Stimulated activated CD4-positive, alpha-beta T cell treated with anti-CD3 and anti-CD28 coated beads, Interleukin-2, amount 100 ng/mL, for 48 hours (primary cell): ENCODE results near the gene RFFL.
"Not testable (repeated sequence)": the region's sequence is repeated elsewhere in the genome, so short reads cannot be mapped to it uniquely, and the experiment has no call there.

ENCODE experiments used
- DNase-seq, 2 donors: peaks; one replicate each; pipeline ENCODE4 v3.0.0-alpha.2; 2020

RFFL gene

DNA sequence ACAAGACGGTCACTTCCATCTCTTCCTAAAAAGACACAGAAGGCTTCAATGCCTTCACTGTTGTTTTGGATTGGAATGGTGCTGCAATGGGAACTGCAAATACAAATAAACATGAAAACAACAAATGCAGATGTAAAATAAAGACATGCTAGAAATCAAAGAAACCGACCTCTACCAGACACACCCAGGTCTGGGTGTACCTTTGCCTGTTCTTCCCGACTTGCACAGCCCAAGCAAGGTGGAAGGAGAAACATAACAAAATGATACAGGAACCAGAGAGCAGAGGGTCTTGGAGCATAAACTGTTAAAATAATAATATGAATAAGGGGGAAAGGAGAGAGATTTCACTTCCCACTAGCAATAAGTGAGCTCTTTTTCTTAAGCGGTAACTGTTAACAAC lies 17.3 kb downstream of the RFFL start:
- DNase-seq = no peak

DNA sequence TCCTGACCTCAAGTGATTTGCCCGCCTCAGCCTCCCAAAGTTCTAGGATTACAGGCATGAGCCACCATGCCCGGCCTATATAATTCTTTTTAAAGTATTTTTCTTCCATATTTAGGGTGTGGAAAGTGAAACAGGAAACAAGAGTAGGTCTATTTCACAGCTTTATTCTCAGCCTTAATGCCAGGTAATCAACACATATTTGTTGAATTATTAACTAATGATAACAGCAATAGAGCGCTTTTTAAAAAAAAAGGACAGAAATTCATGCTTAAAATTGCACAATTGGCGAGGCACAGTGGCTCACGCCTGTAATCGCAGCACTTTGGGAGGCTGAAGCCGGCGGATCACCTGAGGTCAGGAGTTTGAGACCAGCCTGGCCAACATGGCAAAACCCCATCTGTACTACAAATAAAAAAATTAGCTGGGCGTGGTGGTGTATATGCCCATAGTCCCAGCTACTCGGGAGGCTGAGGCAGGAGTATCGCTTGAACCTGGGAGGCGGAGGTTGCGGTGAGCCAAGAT lies 18.0 kb downstream of the RFFL start:
- not testable (repeated sequence) for DNase-seq

DNA sequence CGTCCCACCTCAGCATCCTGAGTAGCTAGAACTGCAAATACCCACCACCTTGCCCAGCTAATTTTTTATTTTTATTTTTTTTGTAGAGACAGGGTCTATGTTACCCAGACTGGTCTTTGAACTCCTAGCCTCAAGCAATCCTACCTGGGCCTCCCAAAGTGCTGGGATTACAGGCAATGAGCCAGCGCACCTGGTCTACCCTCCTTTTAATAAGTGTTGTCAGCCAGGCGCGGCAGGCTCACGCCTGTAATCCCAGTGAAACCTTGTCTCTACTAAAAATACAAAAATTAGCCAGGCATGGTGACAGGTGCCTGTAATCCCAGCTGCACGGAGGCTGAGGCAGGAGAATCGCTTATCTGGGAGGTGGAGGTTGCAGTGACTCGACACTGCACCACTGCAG lies 19.3 kb downstream of the RFFL start:
- DNase-seq = no peak

DNA sequence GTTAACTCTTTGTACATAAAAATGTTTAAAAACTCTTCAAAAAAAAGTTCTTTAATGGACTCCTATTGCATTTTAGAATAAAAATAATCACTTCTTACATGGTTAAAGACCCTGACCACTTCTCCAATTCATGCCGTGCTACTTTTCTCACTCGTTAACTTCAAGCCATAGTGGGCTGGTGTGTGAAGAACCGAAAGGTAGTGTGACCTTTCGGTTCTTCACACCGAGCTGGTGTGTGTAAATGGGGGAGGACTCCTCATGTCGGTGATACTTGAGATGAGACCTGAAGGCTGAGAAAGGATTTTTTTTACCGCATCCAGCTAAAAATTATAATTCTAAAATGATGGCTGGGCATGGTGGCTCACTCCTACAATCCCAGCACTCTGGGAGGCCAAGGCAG lies 22.1 kb downstream of the RFFL start:
- DNase-seq = no peak

DNA sequence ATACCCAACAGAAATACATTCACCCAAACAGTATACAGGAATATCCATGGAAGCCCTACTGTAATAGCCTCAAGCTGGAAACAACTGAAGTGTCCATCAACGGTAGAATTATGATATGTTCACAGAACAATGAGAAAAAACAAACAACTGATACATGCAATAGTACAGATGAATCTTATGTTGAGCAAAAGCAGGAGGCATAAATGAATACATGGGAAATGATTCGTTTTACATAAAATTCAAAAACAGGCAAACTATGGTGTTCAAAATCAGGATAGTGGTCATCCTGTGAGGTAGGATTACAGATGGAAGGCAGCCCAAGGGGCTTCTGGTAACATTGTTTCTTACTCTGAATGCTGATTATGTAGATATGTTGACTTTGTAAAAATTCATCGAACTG lies 25.1 kb downstream of the RFFL start:
- DNase-seq = no peak

GRCh38 chr17:35030780-35031179 lies 32.7 kb downstream of the RFFL start:
- DNase-seq = no peak

GRCh38 chr17:35028531-35029262 lies 34.8 kb downstream of the RFFL start:
- DNase-seq = no peak

GRCh38 chr17:35028097-35028496 lies 35.4 kb downstream of the RFFL start:
- not testable (repeated sequence) for DNase-seq

- DNase-seq = no peak
Measured at GRCh38 chr17:35025541-35025940, 38.0 kb downstream of the RFFL start.

DNA sequence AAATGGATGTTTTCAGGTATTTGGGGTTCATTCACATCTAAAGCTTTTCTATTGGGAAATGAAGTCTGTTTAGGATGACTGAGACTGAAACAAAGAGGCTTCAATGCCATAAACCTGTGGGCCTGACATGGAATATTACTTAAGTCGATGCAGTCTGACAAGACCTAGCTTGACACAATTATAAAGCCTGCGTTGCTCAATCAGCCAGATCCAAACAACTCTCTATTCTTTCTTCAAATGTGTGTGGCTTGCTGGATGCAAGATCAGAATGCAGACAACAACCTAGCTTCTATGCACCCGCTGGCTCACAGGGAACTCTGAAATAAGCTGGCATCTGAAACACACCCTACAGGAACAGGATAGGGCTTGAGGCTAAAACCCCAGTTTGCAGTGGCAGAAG lies 40.0 kb downstream of the RFFL start:
- DNase-seq = no peak

- DNase-seq = peak; percentile 58 to 65
Measured at GRCh38 chr17:35022536-35023063, 40.9 kb downstream of the RFFL start.

GRCh38 chr17:35021520-35022380 lies 41.8 kb downstream of the RFFL start:
- DNase-seq = no peak

DNA sequence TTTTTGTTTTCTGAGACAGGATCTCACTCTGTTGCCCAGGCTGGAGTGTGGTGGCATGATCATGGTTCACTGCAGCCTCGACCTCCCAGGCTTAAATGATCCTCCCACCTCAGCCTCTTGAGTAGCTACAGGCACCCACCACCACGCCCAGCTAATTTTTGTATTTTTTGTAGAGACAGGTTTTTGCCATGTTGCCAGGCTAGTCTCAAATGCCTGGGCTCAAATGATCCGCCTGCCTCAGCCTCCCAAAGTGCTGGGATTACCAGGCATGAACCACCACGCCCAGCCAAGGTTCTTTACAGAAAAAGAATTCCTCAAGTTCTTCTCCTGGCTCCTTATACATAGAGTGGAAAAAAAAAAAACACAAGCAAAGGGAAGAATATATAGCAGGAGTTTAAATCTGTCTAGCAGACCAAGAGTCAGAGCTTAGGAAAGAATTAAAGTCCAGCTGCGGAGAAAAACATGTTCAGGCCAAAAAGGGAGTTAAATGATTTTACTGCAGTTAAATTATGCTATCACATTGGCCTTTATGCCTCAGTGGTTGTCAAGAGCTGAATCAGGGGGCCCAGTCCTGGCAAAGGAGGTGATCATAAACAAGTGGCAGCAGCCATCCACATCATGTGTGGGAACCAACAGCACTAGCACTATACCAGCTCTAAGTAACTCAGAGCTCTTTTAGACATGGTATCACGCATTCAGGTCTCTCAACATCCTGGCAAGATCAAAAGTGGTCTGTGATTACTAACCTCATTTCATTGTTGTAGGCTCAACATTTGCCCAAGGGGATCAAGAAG lies 43.9 kb downstream of the RFFL start:
- DNase-seq = no peak

DNA sequence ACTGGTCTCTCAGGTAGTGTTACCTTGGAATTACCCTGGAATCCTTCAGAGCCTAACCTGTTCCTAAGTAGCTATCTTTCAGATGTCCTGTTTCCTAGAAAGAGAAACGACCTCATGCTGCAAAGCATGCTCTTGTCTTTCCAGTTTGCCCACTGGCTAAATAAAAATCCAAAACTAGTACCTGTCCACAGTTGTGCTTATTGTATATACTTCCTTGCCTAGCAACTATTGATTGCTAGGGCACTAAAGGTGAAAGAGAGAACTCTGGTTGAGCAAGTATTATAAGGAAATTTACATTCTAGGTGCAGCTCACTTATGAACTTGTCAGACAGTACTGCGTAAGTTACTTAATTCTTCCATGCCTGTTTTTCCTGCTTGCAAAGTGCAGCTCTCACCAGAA lies 44.7 kb downstream of the RFFL start:
- DNase-seq = no peak

DNA sequence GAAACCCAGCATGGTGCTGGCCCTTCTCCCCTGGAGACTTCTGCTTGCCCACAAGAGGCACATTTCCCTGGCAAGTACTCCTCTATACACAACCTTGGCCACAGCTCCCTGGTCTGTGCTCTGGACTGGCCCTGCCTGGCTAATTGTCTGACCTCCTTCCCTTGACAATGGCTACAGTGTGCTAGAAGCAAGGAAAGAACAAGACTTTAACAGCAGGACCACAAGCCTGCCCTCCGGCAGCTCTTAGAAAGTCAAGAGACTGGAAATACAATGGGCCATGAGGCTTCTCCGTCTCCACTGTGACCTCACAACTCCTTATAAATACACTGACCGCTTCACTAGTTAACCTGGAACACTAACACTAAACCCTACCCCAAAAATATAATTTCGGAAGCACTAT lies 46.5 kb downstream of the RFFL start:
- no peak for DNase-seq

- DNase-seq = no peak
Measured at GRCh38 chr17:35016369-35016768, 47.1 kb downstream of the RFFL start.

DNA sequence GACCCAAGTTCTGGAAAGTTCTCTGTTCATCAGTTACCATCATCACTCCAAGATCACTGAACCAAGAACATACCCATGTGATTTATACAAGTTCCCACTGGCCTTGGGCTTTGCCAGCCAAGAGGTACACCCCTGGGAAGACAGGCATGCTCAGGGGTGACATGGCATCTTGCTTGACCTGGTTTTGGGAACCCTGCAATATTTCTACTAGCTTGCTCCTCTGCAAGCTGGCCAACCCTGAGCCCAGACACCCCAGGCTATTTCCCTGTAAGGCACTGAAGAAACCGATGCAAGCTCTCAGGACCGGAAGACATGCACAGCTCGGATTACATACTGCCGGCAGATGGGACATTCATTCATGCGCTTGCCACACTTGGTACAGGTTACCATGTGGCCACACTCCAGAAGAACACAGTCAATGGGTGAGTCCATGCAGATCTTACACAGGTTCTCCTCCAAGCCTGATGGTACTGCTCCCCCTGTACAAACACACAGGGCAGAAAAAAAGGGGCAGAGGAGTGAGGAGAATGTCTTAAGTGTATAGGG lies 51.8 kb downstream of the RFFL start:
- no peak for DNase-seq

GRCh38 chr17:35010093-35010492 lies 53.4 kb downstream of the RFFL start:
- no peak for DNase-seq

- DNase-seq = no peak
Measured at GRCh38 chr17:35006961-35007360, 56.5 kb downstream of the RFFL start.

GRCh38 chr17:35006345-35006744 lies 57.2 kb downstream of the RFFL start:
- DNase-seq = no peak

GRCh38 chr17:35003778-35004177 lies 59.7 kb downstream of the RFFL start:
- no peak for DNase-seq

DNA sequence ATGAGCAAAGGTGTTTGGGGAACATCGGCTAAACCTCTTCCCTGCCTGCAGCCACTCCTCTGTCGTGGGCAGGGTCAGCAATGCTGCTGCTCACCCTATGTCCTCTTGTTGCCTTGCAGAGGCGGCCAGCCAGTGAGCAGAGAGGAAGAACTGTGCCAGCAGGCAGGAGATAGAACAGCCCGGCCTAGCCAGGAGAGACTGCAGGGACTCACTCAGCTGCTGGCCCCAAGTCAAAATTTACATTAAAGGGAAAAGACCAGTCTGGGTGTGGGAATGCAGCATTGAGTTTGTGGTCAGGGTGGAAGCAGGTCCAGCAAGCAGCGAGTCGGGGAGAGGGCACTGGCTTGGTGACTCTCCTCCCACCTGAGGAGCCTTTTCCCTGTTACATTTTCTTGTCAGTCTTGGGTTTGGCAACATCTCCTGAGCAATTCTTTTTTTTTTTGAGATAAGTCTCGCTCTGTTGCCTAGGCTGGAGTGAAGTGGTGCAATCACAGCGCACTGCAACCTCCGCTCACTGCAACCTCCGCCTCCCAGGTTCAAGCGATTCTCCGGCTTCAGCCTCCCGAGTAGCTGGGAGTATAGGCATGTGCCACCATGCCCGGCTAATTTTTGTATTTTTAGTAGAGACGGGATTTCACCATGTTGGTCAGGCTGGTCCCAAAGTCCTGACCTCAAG lies 60.5 kb downstream of the RFFL start:
- DNase-seq = no peak
